ENCODE data around the gene TMEM221.

DNA sequence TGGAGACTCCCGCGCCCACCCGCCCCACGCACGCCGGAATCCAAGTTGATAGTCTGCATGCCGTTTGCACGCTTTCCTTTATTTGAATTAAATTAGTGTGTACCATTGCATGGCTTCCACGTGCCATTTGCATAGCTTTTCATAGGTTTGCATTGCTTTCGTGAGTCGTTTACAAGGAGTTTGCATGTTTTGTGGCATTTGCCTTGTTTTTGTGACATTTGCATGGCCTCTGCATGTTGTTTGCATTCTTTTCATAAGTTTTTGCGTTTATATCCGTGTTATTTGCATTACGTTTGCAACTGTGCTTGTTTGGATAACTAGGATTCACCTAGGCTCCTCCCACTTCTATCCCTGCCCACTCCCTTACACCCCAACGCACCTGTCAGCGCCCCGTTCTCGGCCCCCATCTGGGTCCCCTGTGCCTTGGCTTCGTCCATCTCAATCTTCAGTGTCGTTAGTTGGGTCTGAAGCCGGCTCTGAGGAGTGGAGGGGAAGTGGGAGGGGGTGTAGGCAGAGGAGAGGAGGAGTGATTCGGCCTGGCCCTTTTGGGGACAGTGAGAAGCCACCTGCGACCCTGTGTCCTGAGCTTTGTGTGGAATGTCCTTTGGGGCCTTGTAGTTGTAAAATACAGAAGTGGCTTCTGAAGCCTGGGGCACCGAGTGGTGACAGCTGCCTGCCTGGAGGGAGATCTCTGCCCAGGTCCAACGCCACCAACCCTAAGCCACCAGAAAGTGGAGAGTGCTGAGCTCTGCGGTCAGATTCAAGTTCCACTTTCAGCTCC, 56.9 kb downstream of the TMEM221 start:
- no peak for TF ChIP-seq EZH2phosphoT487 (IDR thresholded peaks at IDR 0.05; ENCODE audit: borderline replicate concordance)
- TF ChIP-seq YY1 (IDR thresholded peaks at IDR 0.05; ENCODE audit: extremely low read depth, insufficient replicate concordance, low read depth, low read length) = no peak
- no peak for TF ChIP-seq POLR2A (IDR thresholded peaks at IDR 0.05; ENCODE audit: borderline replicate concordance, extremely low read depth, insufficient read depth, insufficient read length)
- TF ChIP-seq, protein P1, sequence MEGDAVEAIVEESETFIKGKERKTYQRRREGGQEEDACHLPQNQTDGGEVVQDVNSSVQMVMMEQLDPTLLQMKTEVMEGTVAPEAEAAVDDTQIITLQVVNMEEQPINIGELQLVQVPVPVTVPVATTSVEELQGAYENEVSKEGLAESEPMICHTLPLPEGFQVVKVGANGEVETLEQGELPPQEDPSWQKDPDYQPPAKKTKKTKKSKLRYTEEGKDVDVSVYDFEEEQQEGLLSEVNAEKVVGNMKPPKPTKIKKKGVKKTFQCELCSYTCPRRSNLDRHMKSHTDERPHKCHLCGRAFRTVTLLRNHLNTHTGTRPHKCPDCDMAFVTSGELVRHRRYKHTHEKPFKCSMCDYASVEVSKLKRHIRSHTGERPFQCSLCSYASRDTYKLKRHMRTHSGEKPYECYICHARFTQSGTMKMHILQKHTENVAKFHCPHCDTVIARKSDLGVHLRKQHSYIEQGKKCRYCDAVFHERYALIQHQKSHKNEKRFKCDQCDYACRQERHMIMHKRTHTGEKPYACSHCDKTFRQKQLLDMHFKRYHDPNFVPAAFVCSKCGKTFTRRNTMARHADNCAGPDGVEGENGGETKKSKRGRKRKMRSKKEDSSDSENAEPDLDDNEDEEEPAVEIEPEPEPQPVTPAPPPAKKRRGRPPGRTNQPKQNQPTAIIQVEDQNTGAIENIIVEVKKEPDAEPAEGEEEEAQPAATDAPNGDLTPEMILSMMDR (IDR thresholded peaks at IDR 0.05 in 2 of 3, conservative IDR thresholded peaks at IDR 0.05 in 1 of 3; ENCODE audit: borderline replicate concordance in 1 of 3, insufficient read depth in 1 of 3, low read depth in 2 of 3, low read length in 2 of 3) = no peak; a peak in 1 of 6 replicates
- TF ChIP-seq, protein P2, sequence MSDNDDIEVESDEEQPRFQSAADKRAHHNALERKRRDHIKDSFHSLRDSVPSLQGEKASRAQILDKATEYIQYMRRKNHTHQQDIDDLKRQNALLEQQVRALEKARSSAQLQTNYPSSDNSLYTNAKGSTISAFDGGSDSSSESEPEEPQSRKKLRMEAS (IDR thresholded peaks at IDR 0.05) = peak; percentile 0; the same call in 1 of the 2 replicates
